Measurements from ENCODE around the gene MBNL2. TPM values are rescaled to one million over a fixed set of nuclear protein-coding genes. Genes with fewer than 3 reads are reported as not detected.

MBNL2 gene
- total and polyA plus RNA-seq, 2 experiments from 2014 or later: 27.4 to 97.9 TPM

- H3K4me2 ChIP-seq: no peak overlapping the region
- H3K27ac ChIP-seq: peak overlapping the region; percentile 33
- peaks cover 61% of the 10 kb centered on the region for H3K4me1 ChIP-seq (ENCODE audit: insufficient read depth)
- no peaks in the 10 kb centered on the region for H3K9me3 ChIP-seq (ENCODE audit: low read depth)
- H3K4me3 ChIP-seq: no peak overlapping the region
- H4K20me1 ChIP-seq (ENCODE audit: insufficient read depth, poor library complexity, severe bottlenecking): peaks cover 38% of the 10 kb centered on the region
- H3K27me3 ChIP-seq: no peaks in the 10 kb centered on the region
- peaks cover 84% of the 10 kb centered on the region for H3K79me2 ChIP-seq
- no peaks in the 10 kb centered on the region for H3K36me3 ChIP-seq (replicated peaks; ENCODE audit: insufficient read depth, low read depth)
- TF ChIP-seq EZH2phosphoT487 (IDR thresholded peaks at IDR 0.05; ENCODE audit: low read depth, severe bottlenecking, unreplicated experiment) (no peak), CTCF (IDR thresholded peaks at IDR 0.05; ENCODE audit: poor library complexity) (no peak), EZH2 (IDR thresholded peaks at IDR 0.05; ENCODE audit: borderline replicate concordance) (no peak)
- DNase-seq (ENCODE audit: low spot score): no peak
- 86% methylated on average over 8 of the region's 8 CpGs for WGBS (ENCODE audit: low lambda C conversion rate, missing lambda C conversion rate)
- H2AFZ ChIP-seq: no peak overlapping the region
- no peaks in the 10 kb centered on the region for H3K9me2 ChIP-seq (replicated peaks; ENCODE audit: insufficient read depth)
These were observed 18.9 kb downstream of the MBNL2 start for GRCh38 chr13:97240788-97241734.

GRCh38 chr13:97241761-97242160, 19.6 kb downstream of the MBNL2 start:
- Histone ChIP-seq H4K20me1 (ENCODE audit: insufficient read depth, poor library complexity, severe bottlenecking) (peaks cover 33% of the 10 kb centered on the region), H3K4me2 (no peak overlapping the region), H3K9me2 (replicated peaks; ENCODE audit: insufficient read depth) (no peaks in the 10 kb centered on the region), H3K27me3 (no peaks in the 10 kb centered on the region), H3K9me3 (ENCODE audit: low read depth) (no peaks in the 10 kb centered on the region), H3K4me3 (no peak overlapping the region), H3K27ac (peak overlapping the region; percentile 33), H3K79me2 (peaks cover 82% of the 10 kb centered on the region), H3K4me1 (ENCODE audit: insufficient read depth) (peaks cover 60% of the 10 kb centered on the region), H3K36me3 (replicated peaks; ENCODE audit: insufficient read depth, low read depth) (no peaks in the 10 kb centered on the region), H2AFZ (no peak overlapping the region)
- TF ChIP-seq EZH2phosphoT487 (IDR thresholded peaks at IDR 0.05; ENCODE audit: low read depth, severe bottlenecking, unreplicated experiment) (no peak), CTCF (IDR thresholded peaks at IDR 0.05; ENCODE audit: poor library complexity) (no peak), EZH2 (IDR thresholded peaks at IDR 0.05; ENCODE audit: borderline replicate concordance) (no peak)
- no peak for DNase-seq (ENCODE audit: low spot score)
- 98% methylated on average over 5 of the region's 5 CpGs for WGBS (ENCODE audit: low lambda C conversion rate, missing lambda C conversion rate)

- Histone ChIP-seq H3K27ac (peak overlapping the region; percentile 44), H3K27me3 (no peaks in the 10 kb centered on the region), H2AFZ (no peak overlapping the region), H3K36me3 (replicated peaks; ENCODE audit: insufficient read depth, low read depth) (no peaks in the 10 kb centered on the region), H4K20me1 (ENCODE audit: insufficient read depth, poor library complexity, severe bottlenecking) (peaks cover 24% of the 10 kb centered on the region), H3K4me2 (no peak overlapping the region), H3K9me2 (replicated peaks; ENCODE audit: insufficient read depth) (no peaks in the 10 kb centered on the region), H3K9me3 (ENCODE audit: low read depth) (no peaks in the 10 kb centered on the region), H3K4me1 (ENCODE audit: insufficient read depth) (peaks cover 66% of the 10 kb centered on the region), H3K4me3 (no peak overlapping the region), H3K79me2 (peaks cover 82% of the 10 kb centered on the region)
- WGBS (ENCODE audit: low lambda C conversion rate, missing lambda C conversion rate): 90% methylated on average over 13 of the region's 13 CpGs
- TF ChIP-seq EZH2 (IDR thresholded peaks at IDR 0.05; ENCODE audit: borderline replicate concordance): no peak
- DNase-seq (ENCODE audit: low spot score): no peak
These were observed 20.8 kb downstream of the MBNL2 start for GRCh38 chr13:97242755-97243497.
